ENCODE measurements around the gene PLEKHB2. TPM values are rescaled to one million over a fixed set of nuclear protein-coding genes. Genes with fewer than 3 reads are reported as not detected.

PLEKHB2 gene
- total RNA-seq, 1 experiment from 2014 or later: 55.9 TPM

DNA sequence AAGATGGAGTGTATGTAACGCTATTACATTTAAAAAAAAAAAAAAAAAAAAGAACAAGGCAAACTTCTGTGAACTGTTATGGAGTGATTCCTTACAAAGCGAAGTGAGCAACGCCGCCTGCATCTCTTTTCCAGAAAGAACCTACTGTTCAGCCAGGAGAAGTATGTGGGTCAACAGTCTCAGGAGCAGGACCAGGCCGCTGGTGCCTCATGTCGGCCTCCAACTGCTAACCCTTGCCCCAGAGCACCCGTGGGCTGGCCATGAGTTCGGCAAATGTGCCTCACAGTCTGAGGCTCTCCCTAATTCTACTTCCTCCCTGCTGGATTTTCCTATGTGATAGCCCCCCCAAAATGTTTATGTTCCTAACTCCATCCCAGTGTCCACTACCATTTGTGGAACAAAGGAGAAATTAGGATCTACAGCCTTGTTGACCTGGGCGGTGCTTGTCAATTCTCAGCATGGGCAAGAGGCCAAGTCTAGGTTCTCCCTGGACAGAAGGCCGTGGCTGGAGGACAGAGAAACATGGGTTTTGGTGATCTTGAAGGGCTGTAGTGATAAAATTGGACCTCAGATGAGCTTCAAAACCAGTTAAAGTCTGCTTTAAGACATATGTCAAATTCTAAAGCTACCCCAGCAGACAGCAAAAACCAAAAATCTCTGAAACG is 27.8 kb upstream of the PLEKHB2 start:
- H2AK5ac ChIP-seq (ENCODE audit: insufficient read length, low read length): no peak overlapping the region

More for the DNA sequence above, 27.8 kb upstream of the PLEKHB2 start:
- H3K27ac ChIP-seq (ENCODE audit: insufficient read length, low read depth, low read length): no peak overlapping the region
- no peaks in the 10 kb centered on the region for H3K23me2 ChIP-seq (ENCODE audit: insufficient read length, low read depth, low read length, poor library complexity, severe bottlenecking)
- H3K9me3 Mint-ChIP-seq: no peaks in the 10 kb centered on the region
- H2BK5ac ChIP-seq (ENCODE audit: insufficient read length, low read length): no peak overlapping the region
- H4K8ac ChIP-seq (replicated peaks; ENCODE audit: insufficient read length, low read depth, low read length): no peak overlapping the region
- no CpG with 5 or more reads among the region's 11 CpGs for WGBS (ENCODE audit: extremely low coverage, insufficient read length, low lambda C conversion rate)
- H3K14ac ChIP-seq (ENCODE audit: insufficient read depth, low read length): no peak overlapping the region
- H3K4me1 ChIP-seq (ENCODE audit: insufficient read depth, low read length): peaks cover 4% of the 10 kb centered on the region; the same call in 1 of the 2 replicates
- no peak overlapping the region for H2AFZ ChIP-seq (ENCODE audit: low read length)
- no peak overlapping the region for H3K4me2 ChIP-seq (ENCODE audit: insufficient read depth, insufficient read length, low read length)
- peaks cover 13% of the 10 kb centered on the region for H3K79me1 ChIP-seq (ENCODE audit: insufficient read depth, low read depth, low read length, poor library complexity, severe bottlenecking)
- H3K27me3 Mint-ChIP-seq (ENCODE audit: low read depth): no peaks in the 10 kb centered on the region
- no peak overlapping the region for H3K4ac ChIP-seq (ENCODE audit: low read depth, low read length)
- TF ChIP-seq, protein P1, sequence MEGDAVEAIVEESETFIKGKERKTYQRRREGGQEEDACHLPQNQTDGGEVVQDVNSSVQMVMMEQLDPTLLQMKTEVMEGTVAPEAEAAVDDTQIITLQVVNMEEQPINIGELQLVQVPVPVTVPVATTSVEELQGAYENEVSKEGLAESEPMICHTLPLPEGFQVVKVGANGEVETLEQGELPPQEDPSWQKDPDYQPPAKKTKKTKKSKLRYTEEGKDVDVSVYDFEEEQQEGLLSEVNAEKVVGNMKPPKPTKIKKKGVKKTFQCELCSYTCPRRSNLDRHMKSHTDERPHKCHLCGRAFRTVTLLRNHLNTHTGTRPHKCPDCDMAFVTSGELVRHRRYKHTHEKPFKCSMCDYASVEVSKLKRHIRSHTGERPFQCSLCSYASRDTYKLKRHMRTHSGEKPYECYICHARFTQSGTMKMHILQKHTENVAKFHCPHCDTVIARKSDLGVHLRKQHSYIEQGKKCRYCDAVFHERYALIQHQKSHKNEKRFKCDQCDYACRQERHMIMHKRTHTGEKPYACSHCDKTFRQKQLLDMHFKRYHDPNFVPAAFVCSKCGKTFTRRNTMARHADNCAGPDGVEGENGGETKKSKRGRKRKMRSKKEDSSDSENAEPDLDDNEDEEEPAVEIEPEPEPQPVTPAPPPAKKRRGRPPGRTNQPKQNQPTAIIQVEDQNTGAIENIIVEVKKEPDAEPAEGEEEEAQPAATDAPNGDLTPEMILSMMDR (conservative IDR thresholded peaks at IDR 0.05): no peak
- DNase-seq: no peak
- H3K79me2 ChIP-seq (ENCODE audit: insufficient read depth, low read length): peaks cover 29% of the 10 kb centered on the region
- no peak overlapping the region for H3K23ac ChIP-seq (ENCODE audit: insufficient read length, low read depth, low read length)
- no peak overlapping the region for H3K9ac ChIP-seq (ENCODE audit: extremely low read depth, insufficient read length, low read length)
- H3K27ac Mint-ChIP-seq: no peak overlapping the region; a peak in 1 of 7 replicates
- no peak overlapping the region for H3K56ac ChIP-seq (ENCODE audit: insufficient read length, low read depth, low read length)
- H4K20me1 ChIP-seq (ENCODE audit: control insufficient read depth, insufficient read depth, insufficient read length): no peaks in the 10 kb centered on the region
- no peak overlapping the region for H2BK120ac ChIP-seq (ENCODE audit: low read depth, low read length, poor library complexity, severe bottlenecking)
- no peak overlapping the region for H4K91ac ChIP-seq (ENCODE audit: insufficient read length, low read depth, low read length)
- no peak overlapping the region for H2BK12ac ChIP-seq (ENCODE audit: insufficient read length, low read depth, low read length)
- no peaks in the 10 kb centered on the region for H3K27me3 ChIP-seq (ENCODE audit: insufficient read depth, low read length)
- no peak overlapping the region for H3K4me3 Mint-ChIP-seq
- peaks cover 22 to 24% of the 10 kb centered on the region in 2 experiments for H3K4me1 Mint-ChIP-seq
- H4K5ac ChIP-seq (ENCODE audit: insufficient read length, low read depth, low read length): no peak overlapping the region
- no peak overlapping the region for H3T11ph ChIP-seq (ENCODE audit: low read length)
- H3K36me3 Mint-ChIP-seq (ENCODE audit: insufficient read depth in 1 of 3, low read depth in 3 of 3): peaks cover 60 to 93% (median 81%) of the 10 kb centered on the region in 3 experiments
- H2BK20ac ChIP-seq (ENCODE audit: low read depth, low read length, poor library complexity, severe bottlenecking): no peak overlapping the region
- H2BK15ac ChIP-seq (ENCODE audit: low read depth, low read length): no peak overlapping the region
- no peak overlapping the region for H3K18ac ChIP-seq (ENCODE audit: insufficient read length, low read depth, low read length)
- no peaks in the 10 kb centered on the region for H3K9me3 ChIP-seq (ENCODE audit: control insufficient read depth, low read depth, low read length)
